OCI-LY1 (cell line): Measurements from ENCODE around the gene SYT5.

Source experiments
- H2AFZ ChIP-seq: fragments of 200-600 bp; sonication (generic), shearing (Covaris generic); 2 replicates; pipeline ENCODE4 v1.6.0; 2014; ENCODE audit warnings: antibody characterized with exemption, mild to moderate bottlenecking, low read length
- H3F3A ChIP-seq: fragments of 200-600 bp; sonication (generic), shearing (Covaris generic); 2 replicates; pipeline ENCODE4 v1.6.0; 2014; ENCODE audit warnings: mild to moderate bottlenecking, antibody characterized with exemption, low read length, moderate library complexity; ENCODE audit not compliant: insufficient read depth
- H3K27ac ChIP-seq: fragments of 200-600 bp; sonication (generic); 2 replicates; pipeline ENCODE4 v1.5.1; 2014; ENCODE audit warnings: low read length, mixed run types, mild to moderate bottlenecking, low read depth; ENCODE audit not compliant: poor library complexity, severe bottlenecking
- H3K27me3 ChIP-seq: fragments of 200-600 bp; sonication (generic); 2 replicates; pipeline ENCODE4 v1.6.0; 2014; ENCODE audit warnings: antibody characterized with exemption, mild to moderate bottlenecking, low read length, moderate library complexity; ENCODE audit not compliant: insufficient read depth
- H3K36me3 ChIP-seq: fragments of 200-600 bp; sonication (generic); 2 replicates; pipeline ENCODE4 v1.6.1; 2014; ENCODE audit warnings: mild to moderate bottlenecking, antibody characterized with exemption, low read length, moderate library complexity, mixed read lengths; ENCODE audit not compliant: insufficient read depth
- H3K4me1 ChIP-seq: fragments of 200-600 bp; sonication (generic); 2 replicates; pipeline ENCODE4 v1.5.1; 2014; ENCODE audit warnings: mild to moderate bottlenecking, low read length, moderate library complexity; ENCODE audit not compliant: insufficient read depth, severe bottlenecking
- H3K4me2 ChIP-seq: fragments of 200-600 bp; sonication (generic), shearing (Covaris generic); 2 replicates; pipeline ENCODE4 v1.6.1; 2014; ENCODE audit warnings: low read length
- H3K4me3 ChIP-seq: fragments of 200-600 bp; sonication (generic); 2 replicates; pipeline ENCODE4 v1.5.1; 2014; ENCODE audit warnings: low read length, low read depth, mild to moderate bottlenecking, mixed read lengths; ENCODE audit not compliant: poor library complexity, severe bottlenecking
- H3K79me2 ChIP-seq: fragments of 200-600 bp; shearing (Covaris generic); 2 replicates; pipeline ENCODE4 v1.6.1; 2016; ENCODE audit warnings: mixed run types, low read length, mixed read lengths; ENCODE audit not compliant: insufficient read depth
- H3K9ac ChIP-seq: fragments of 200-600 bp; sonication (generic), shearing (Covaris generic); 2 replicates; pipeline ENCODE4 v1.6.1; 2014; ENCODE audit warnings: mild to moderate bottlenecking, low read length, mixed read lengths
- H3K9me2 ChIP-seq: fragments of 200-600 bp; sonication (generic), shearing (Covaris generic); 2 replicates; pipeline ENCODE4 v1.6.1; 2014; ENCODE audit warnings: low read depth, mild to moderate bottlenecking, low read length, mixed read lengths
- H3K9me3 ChIP-seq: fragments of 200-600 bp; shearing (Covaris generic); 2 replicates; pipeline ENCODE4 v1.6.1; 2014; ENCODE audit warnings: low read length, mixed read lengths
- H4K20me1 ChIP-seq: fragments of 200-600 bp; sonication (generic), shearing (Covaris generic); 2 replicates; pipeline ENCODE4 v1.6.0; 2016; ENCODE audit warnings: mild to moderate bottlenecking, low read length; ENCODE audit not compliant: insufficient read depth
- CTCF ChIP-seq: fragments of 200-600 bp; sonication (generic), shearing (Covaris generic); IDR thresholded peaks from 2 replicates; pipeline ENCODE4 v1.5.1; 2017; ENCODE audit warnings: mild to moderate bottlenecking, antibody characterized with exemption, low read length, moderate library complexity, mixed read lengths
- EZH2 ChIP-seq: fragments of 200-600 bp; sonication (generic), shearing (Covaris generic); IDR thresholded peaks from 2 replicates; pipeline ENCODE4 v1.8.0; 2017; ENCODE audit warnings: borderline replicate concordance, mixed run types, mild to moderate bottlenecking, antibody characterized with exemption, low read length, moderate library complexity, mixed read lengths

SYT5 gene

GRCh38 chr19:55179606-55180484 lies at the start of gene SYT5:
Gene SYT5, minus strand, starts transcription at chr19:55180289. Its CDS starts 1,248 bp downstream, at chr19:55179041.
- Histone ChIP-seq H3K36me3 (no peaks in the 10 kb centered on the region), H3K4me3 (peak within 1 kb of the TSS; percentile 55), H3K27ac (no peak within 1 kb of the TSS), H3K9me2 (no peaks in the 10 kb centered on the region), H3K9ac (no peak within 1 kb of the TSS), H3K4me2 (peak within 1 kb of the TSS; percentile 72), H3F3A (no peaks in the 10 kb centered on the region), H2AFZ (no peak within 1 kb of the TSS), H3K79me2 (no peaks in the 10 kb centered on the region), H3K9me3 (no peaks in the 10 kb centered on the region), H3K4me1 (peaks cover 16% of the 10 kb centered on the region), H4K20me1 (no peaks in the 10 kb centered on the region), H3K27me3 (peaks cover 3% of the 10 kb centered on the region; the same call in 1 of the 2 replicates)
- TF ChIP-seq CTCF (no peak), EZH2 (no peak)

GRCh38 chr19:55229789-55230182 lies 49.7 kb upstream of the SYT5 start:
- Histone ChIP-seq H3K27ac (no peak overlapping the region), H3F3A (no peaks in the 10 kb centered on the region; the same call in 1 of the 2 replicates), H3K36me3 (peaks cover 96% of the 10 kb centered on the region), H4K20me1 (no peaks in the 10 kb centered on the region), H3K4me2 (no peak overlapping the region), H3K4me1 (no peaks in the 10 kb centered on the region), H3K9me2 (no peaks in the 10 kb centered on the region), H3K79me2 (no peaks in the 10 kb centered on the region), H3K27me3 (no peaks in the 10 kb centered on the region), H2AFZ (no peak overlapping the region), H3K9me3 (no peaks in the 10 kb centered on the region), H3K4me3 (no peak overlapping the region), H3K9ac (no peak overlapping the region)
- TF ChIP-seq EZH2 (no peak), CTCF (no peak)

GRCh38 chr19:55229145-55229788 lies 49.2 kb upstream of the SYT5 start:
- Histone ChIP-seq H2AFZ (no peak overlapping the region), H3K36me3 (peaks cover 93% of the 10 kb centered on the region), H3F3A (no peaks in the 10 kb centered on the region), H3K4me3 (no peak overlapping the region), H3K4me2 (no peak overlapping the region), H3K9me3 (no peaks in the 10 kb centered on the region), H3K27me3 (no peaks in the 10 kb centered on the region), H3K9me2 (no peaks in the 10 kb centered on the region), H3K4me1 (no peaks in the 10 kb centered on the region), H3K27ac (no peak overlapping the region), H3K9ac (no peak overlapping the region), H4K20me1 (no peaks in the 10 kb centered on the region), H3K79me2 (no peaks in the 10 kb centered on the region)
- TF ChIP-seq CTCF (no peak), EZH2 (no peak)
